IMR-90 (cell line): ENCODE measurements around the gene CTNNA2. TPM values are rescaled to one million over a fixed set of nuclear protein-coding genes. Genes with fewer than 3 reads are reported as not detected.

Source experiments
- ATAC-seq: fragments of 200-7000 bp; cut with Tn5 transposase; 2 replicates; pipeline ENCODE4 v1.9.1; 2020; ENCODE audit warnings: low read depth, mild to moderate bottlenecking, moderate library complexity
- BruUV-seq: library from RNA; stranded (reverse); fragments of 400-500 nt; replicated peaks from 2 replicates; lab custom pipeline; 2021; lab: Mats Ljungman, UMichigan
- CTCF ChIA-PET: fragments of 300-600 bp; formaldehyde crosslinking; extraction: SDS; loops from one replicate; lab custom pipeline; 2021; ENCODE audit warnings: antibody characterized with exemption; lab: Yijun Ruan, JAX
- POLR2A ChIA-PET: fragments of 300-600 bp; sonication (Branson Sonifier 250); formaldehyde crosslinking; loops from one replicate; lab custom pipeline; 2022; ENCODE audit warnings: antibody characterized with exemption; ENCODE audit not compliant: unreplicated experiment; lab: Charles Lee
- DNase-seq: peaks from one replicate; pipeline ENCODE4 v3.0.0; 2013
- H2AFZ ChIP-seq: replicated peaks from 2 replicates; pipeline ENCODE3; 2013; ENCODE audit warnings: low read length, mild to moderate bottlenecking; ENCODE audit not compliant: poor library complexity
- H2AK5ac ChIP-seq: 2 replicates; pipeline ENCODE4 v1.6.1; 2013; ENCODE audit warnings: low read depth, low read length, inconsistent platforms
- H2AK9ac ChIP-seq: replicated peaks from 2 replicates; pipeline ENCODE3; 2013; ENCODE audit warnings: mild to moderate bottlenecking, low read depth, low read length, moderate library complexity; ENCODE audit not compliant: poor library complexity
- H2BK120ac ChIP-seq: 2 replicates; pipeline ENCODE4 v1.6.1; 2013; ENCODE audit warnings: low read depth, low read length, inconsistent platforms
- H2BK15ac ChIP-seq: 3 replicates; pipeline ENCODE4 v1.6.1; 2013; ENCODE audit warnings: low read depth, low read length, inconsistent platforms
- H2BK20ac ChIP-seq: 2 replicates; pipeline ENCODE4 v1.6.1; 2013; ENCODE audit warnings: low read depth, mild to moderate bottlenecking, inconsistent platforms, low read length, moderate library complexity
- H2BK5ac ChIP-seq: 2 replicates; pipeline ENCODE4 v1.6.1; 2013; ENCODE audit warnings: mild to moderate bottlenecking, low read depth, low read length, inconsistent platforms; ENCODE audit not compliant: poor library complexity, severe bottlenecking
- H3K14ac ChIP-seq: replicated peaks from 2 replicates; pipeline ENCODE4 v1.6.1; 2013; ENCODE audit warnings: low read depth, low read length, inconsistent platforms
- H3K18ac ChIP-seq: 2 replicates; pipeline ENCODE4 v1.6.1; 2013; ENCODE audit warnings: low read depth, low read length, control low read depth
- H3K23ac ChIP-seq: 2 replicates; pipeline ENCODE4 v1.6.1; 2013; ENCODE audit warnings: low read depth, low read length, inconsistent platforms
- H3K27ac ChIP-seq: 2 replicates; pipeline ENCODE4 v1.5.1; 2013; ENCODE audit warnings: mild to moderate bottlenecking, control low read depth, low read length; ENCODE audit not compliant: insufficient read depth
- H3K27me3 ChIP-seq: 2 replicates; pipeline ENCODE4 v1.6.1; 2013; ENCODE audit warnings: low read length; ENCODE audit not compliant: control insufficient read depth, insufficient read depth
- H3K36me3 ChIP-seq: 2 replicates; pipeline ENCODE4 v1.6.1; 2013; ENCODE audit warnings: low read length, mixed read lengths; ENCODE audit not compliant: control insufficient read depth, insufficient read depth
- H3K4ac ChIP-seq: 2 replicates; pipeline ENCODE4 v1.6.1; 2013; ENCODE audit warnings: low read depth, low read length, inconsistent platforms
- H3K4me1 ChIP-seq: 2 replicates; pipeline ENCODE4 v1.6.1; 2013; ENCODE audit warnings: low read length, mixed read lengths; ENCODE audit not compliant: control insufficient read depth, insufficient read depth
- H3K4me2 ChIP-seq: 2 replicates; pipeline ENCODE4 v1.6.1; 2013; ENCODE audit warnings: low read depth, mild to moderate bottlenecking, control low read depth, low read length, moderate library complexity
- H3K4me3 ChIP-seq: 2 replicates; pipeline ENCODE4 v1.5.1; 2013; ENCODE audit warnings: low read depth, mild to moderate bottlenecking, control low read depth, low read length, moderate library complexity; ENCODE audit not compliant: insufficient read depth
- H3K56ac ChIP-seq: 2 replicates; pipeline ENCODE4 v1.6.1; 2013; ENCODE audit warnings: low read length, inconsistent platforms; ENCODE audit not compliant: insufficient read depth; ENCODE audit errors: extremely low read depth
- H3K79me1 ChIP-seq, 2 experiments: 2 replicates each; pipeline ENCODE4 v1.6.1; 2013; ENCODE audit warnings: low read length in 2 of 2, inconsistent platforms in 1 of 2, low read depth in 1 of 2
- H3K9ac ChIP-seq: 2 replicates; pipeline ENCODE4 v1.6.1; 2013; ENCODE audit warnings: low read depth, low read length, control low read depth
- H3K9me1 ChIP-seq: 2 replicates; pipeline ENCODE4 v1.6.1; 2013; ENCODE audit warnings: low read length, inconsistent platforms; ENCODE audit not compliant: insufficient read depth
- H3K9me3 ChIP-seq: 2 replicates; pipeline ENCODE4 v1.6.1; 2013; ENCODE audit warnings: low read length; ENCODE audit not compliant: control insufficient read depth, insufficient read depth
- H4K20me1 ChIP-seq: 2 replicates; pipeline ENCODE4 v1.6.1; 2013; ENCODE audit warnings: low read length, inconsistent platforms; ENCODE audit not compliant: insufficient read depth
- H4K5ac ChIP-seq: 2 replicates; pipeline ENCODE4 v1.6.1; 2013; ENCODE audit warnings: mild to moderate bottlenecking, low read depth, low read length, control low read depth
- H4K8ac ChIP-seq, 2 experiments: 2 replicates each; pipeline ENCODE4 v1.6.1; 2013; ENCODE audit warnings: low read depth in 2 of 2, low read length in 2 of 2, control low read depth in 1 of 2, inconsistent platforms in 1 of 2
- H4K91ac ChIP-seq: 2 replicates; pipeline ENCODE4 v1.6.1; 2013; ENCODE audit warnings: low read depth, low read length, inconsistent platforms; ENCODE audit not compliant: insufficient read depth
- RFX5 ChIP-seq: IDR thresholded peaks from 2 replicates; pipeline ENCODE4 v1.8.0; 2012; ENCODE audit warnings: low read depth, mild to moderate bottlenecking, low read length, moderate library complexity
- WGBS, 2 experiments: methylation state at CpG; one replicate each; pipeline versions ENCODE4 v1.1.5 to v1.1.7; 2013; ENCODE audit warnings: missing lambda C conversion rate in 2 of 2; ENCODE audit not compliant: insufficient read length in 1 of 2; ENCODE audit errors: extremely low coverage in 2 of 2; 5-methylcytosine and 5-hydroxymethylcytosine counted together
- dilution Hi-C: fragments of 300-500 bp; cut with HindIII; formaldehyde crosslinking; loops from one replicate; pipeline ENCODE4 v1.14.3; 2018; ENCODE audit warnings: low sequenced_read_pairs; ENCODE audit not compliant: unreplicated experiment
- in situ Hi-C: fragments of 300-500 bp; cut with MboI; formaldehyde crosslinking; loops from 3 replicates; pipeline ENCODE4 v1.14.3; 2019; ENCODE audit warnings: low sequenced_read_pairs, inconsistent platforms, mixed read lengths
- intact Hi-C: fragments of 100-400 bp; cut with micrococcal nuclease; formaldehyde crosslinking; loops from 2 replicates; pipeline ENCODE4 v1.10.0; 2022
- polyA plus RNA-seq, 3 experiments: library from polyadenylated mRNA; depleted of rRNA; stranded (reverse); fragments of >200 nt; gene quantifications; 2 replicates each; pipeline ENCODE4 v1.2.3, GENCODE V29; 2012; ENCODE audit warnings: low replicate concordance in 1 of 3
- total RNA-seq: library from RNA; depleted of rRNA; stranded (reverse); fragments of >200 nt; gene quantifications from 2 replicates; pipeline ENCODE4 v1.2.3, GENCODE V29; 2012

Gene CTNNA2
- total and polyA plus RNA-seq, 2 of the 4 experiments (the other 2 are of a cell fraction): not detected

GRCh38 chr2:80496346-80496745, 983.5 kb downstream of the CTNNA2 start:
- Histone ChIP-seq H3K27ac (no peak overlapping the region), H4K20me1 (no peaks in the 10 kb centered on the region), H3K4me1 (peaks cover 4% of the 10 kb centered on the region; the same call in 1 of the 2 replicates), H2AK9ac (no peak overlapping the region), H3K9me1 (no peaks in the 10 kb centered on the region), H4K91ac (no peak overlapping the region), H4K5ac (peak overlapping the region; percentile 37; the same call in 1 of the 2 replicates), H3K4ac (no peak overlapping the region), H3K18ac (no peak overlapping the region; the same call in 1 of the 2 replicates), H2AFZ (no peak overlapping the region), H2BK15ac (no peak overlapping the region), H2AK5ac (peak overlapping the region; percentile 6; the same call in 1 of the 2 replicates), H2BK120ac (peak overlapping the region; percentile 82; the same call in 1 of the 2 replicates), H3K23ac (no peak overlapping the region), H3K9ac (no peak overlapping the region), H3K9me3 (no peaks in the 10 kb centered on the region), H3K4me2 (no peak overlapping the region), H2BK20ac (no peak overlapping the region), H3K27me3 (no peaks in the 10 kb centered on the region), H3K14ac (no peak overlapping the region), H3K4me3 (no peak overlapping the region), H3K79me1 (no peaks in the 10 kb centered on the region), H2BK5ac (peak overlapping the region; percentile 9), H3K56ac (no peak overlapping the region), H4K8ac (no peak overlapping the region), H3K36me3 (no peaks in the 10 kb centered on the region)
- TF ChIP-seq RFX5: no peak
- no peak for DNase-seq
- ATAC-seq: no peak; the same call in 1 of the 2 replicates
- WGBS, 2 experiments: no CpG with 5 or more reads among the region's 2 CpGs
- CTCF ChIA-PET: interaction anchor here (0.6 to 1.2 kb wide), 4 partner anchors 21 to 170 kb away, joined by 3 read pairs; no protein-coding TSS in a partner anchor
- intact Hi-C loops: loop anchor here (10.0 kb wide), 1 partner anchor 242 kb away; no protein-coding TSS in a partner anchor
- no TSS peak for BruUV-seq
- in situ Hi-C loops: loop anchor here (10.0 kb wide), 1 partner anchor 562 kb away; no protein-coding TSS in a partner anchor
- POLR2A ChIA-PET: no interaction called here
- dilution Hi-C loops: no loop called here
